ENCODE data around the gene ST13.
"Not testable (repeated sequence)": the region's sequence is repeated elsewhere in the genome, so short reads cannot be mapped to it uniquely, and the experiment has no call there.

Gene ST13

DNA sequence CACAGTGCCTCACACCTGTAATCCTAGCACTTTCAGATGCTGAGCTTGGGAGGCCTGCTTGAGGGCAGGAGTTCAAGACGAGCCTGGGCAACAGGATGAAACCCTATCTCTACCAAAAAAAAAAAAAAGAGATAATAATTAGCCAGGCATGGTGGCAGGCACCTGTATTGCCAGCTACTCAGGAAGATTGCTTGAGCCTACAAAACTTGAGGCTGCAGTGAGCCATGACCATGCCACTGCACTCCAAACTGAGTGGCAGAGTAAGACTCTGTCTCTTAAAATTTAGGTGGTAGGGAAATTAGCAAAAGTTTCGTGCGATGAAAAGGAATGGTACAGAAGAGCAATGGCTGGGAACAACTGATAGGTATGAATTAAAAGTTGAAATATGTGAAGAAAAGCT, 18.0 kb downstream of the ST13 start:
- DNase-seq (ENCODE audit: low read depth in 2 of 2), result no peak

DNA sequence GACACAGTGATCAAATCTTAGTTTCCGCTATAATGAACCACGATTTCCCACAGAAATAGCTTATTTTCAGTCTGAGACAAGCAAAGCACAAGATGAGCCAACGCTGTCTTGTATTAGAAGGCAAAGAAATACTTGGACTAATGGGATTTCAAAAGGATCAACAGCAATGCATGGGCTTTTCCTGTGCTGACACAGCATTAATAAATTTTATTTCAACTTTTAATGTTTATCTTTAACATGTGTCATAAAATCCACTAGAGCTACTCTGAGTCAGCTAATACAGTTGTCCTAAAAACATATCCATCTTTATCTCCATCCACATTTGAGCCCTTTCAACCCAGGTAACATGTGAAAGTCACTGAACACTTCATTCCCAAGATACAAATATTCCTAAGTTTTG, 21.8 kb downstream of the ST13 start:
- no peak for DNase-seq (ENCODE audit: low read depth in 2 of 2)

- DNase-seq (ENCODE audit: low read depth in 2 of 2), result no peak
Observed at GRCh38 chr22:40829131-40829530, 27.3 kb downstream of the ST13 start.

DNA sequence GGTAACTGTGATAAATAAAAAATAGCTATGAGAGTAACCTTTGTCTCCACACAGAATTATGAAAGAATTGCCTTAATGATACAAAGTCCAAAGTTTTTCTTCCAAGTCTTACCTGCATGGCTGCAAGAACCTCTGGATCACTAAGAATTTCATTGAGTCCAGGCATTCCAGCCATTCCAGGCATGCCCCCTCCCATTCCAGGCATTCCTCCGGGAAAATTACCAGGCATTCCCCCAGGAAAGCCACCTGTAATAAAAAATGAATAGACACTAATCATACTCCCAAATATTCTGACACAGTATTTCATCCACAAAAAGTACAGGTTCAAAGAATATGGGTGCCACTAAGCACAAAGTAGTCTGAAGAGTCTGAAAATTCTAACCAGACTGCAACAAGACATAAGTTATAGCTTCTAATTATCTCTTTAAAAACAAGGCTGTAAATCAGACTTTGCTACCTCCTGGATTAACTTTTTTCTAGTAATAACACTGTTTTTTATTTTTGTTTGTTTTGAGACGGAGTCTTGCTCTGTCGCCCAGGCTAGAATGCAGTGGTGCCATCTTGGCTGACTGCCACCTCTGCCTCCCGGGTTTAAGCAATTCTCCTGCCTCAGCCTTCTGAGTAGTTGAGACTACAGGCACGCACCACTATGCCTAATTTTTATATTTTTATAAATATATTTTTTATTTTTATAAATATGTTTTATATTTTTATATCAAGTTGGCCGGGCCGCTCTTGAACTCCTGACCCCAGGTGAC, 29.3 kb downstream of the ST13 start:
- no peak for DNase-seq (ENCODE audit: low read depth in 2 of 2)

DNA sequence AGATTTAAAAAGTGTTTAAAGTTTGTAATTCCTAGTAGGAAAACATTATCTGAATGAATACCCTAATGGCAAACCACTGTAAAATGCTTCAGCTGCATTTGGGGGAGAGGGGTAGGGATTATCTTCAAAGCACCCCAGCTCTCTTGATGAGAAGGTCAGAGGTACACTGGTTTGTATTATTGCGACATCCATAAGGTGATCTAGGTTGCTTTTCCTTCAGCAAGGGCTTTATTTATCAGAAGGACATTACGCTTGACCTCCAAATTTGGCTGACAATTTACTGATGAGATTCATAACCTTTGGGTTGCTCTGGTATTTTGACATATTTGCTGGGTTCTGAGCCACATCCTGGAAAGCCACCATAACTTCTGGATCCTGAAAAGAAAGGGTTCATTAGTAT, 30.1 kb downstream of the ST13 start:
- not testable (repeated sequence) for DNase-seq (ENCODE audit: low read depth in 2 of 2)

DNA sequence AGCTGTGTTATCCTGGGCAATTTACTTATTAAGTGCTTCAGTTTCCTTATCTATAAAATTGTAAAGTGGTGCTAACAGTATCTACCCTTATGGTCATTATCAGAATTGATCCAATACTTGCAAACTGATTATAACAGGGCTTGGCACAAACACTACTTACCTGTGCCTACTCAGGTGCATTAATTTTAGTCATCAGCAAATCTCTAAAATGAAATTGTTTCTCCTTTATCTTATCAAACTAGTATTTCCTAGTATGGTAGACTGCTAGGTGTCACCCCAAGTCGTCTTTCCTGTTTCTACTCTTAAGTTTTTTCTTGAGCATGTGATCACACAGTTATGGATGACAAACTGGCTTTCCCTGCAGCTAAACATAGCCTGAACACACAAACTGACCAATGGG, 33.0 kb downstream of the ST13 start:
- no peak for DNase-seq (ENCODE audit: low read depth in 2 of 2)

- no peak for DNase-seq (ENCODE audit: low read depth in 2 of 2)
Observed at GRCh38 chr22:40819599-40820140, 36.8 kb downstream of the ST13 start.

DNA sequence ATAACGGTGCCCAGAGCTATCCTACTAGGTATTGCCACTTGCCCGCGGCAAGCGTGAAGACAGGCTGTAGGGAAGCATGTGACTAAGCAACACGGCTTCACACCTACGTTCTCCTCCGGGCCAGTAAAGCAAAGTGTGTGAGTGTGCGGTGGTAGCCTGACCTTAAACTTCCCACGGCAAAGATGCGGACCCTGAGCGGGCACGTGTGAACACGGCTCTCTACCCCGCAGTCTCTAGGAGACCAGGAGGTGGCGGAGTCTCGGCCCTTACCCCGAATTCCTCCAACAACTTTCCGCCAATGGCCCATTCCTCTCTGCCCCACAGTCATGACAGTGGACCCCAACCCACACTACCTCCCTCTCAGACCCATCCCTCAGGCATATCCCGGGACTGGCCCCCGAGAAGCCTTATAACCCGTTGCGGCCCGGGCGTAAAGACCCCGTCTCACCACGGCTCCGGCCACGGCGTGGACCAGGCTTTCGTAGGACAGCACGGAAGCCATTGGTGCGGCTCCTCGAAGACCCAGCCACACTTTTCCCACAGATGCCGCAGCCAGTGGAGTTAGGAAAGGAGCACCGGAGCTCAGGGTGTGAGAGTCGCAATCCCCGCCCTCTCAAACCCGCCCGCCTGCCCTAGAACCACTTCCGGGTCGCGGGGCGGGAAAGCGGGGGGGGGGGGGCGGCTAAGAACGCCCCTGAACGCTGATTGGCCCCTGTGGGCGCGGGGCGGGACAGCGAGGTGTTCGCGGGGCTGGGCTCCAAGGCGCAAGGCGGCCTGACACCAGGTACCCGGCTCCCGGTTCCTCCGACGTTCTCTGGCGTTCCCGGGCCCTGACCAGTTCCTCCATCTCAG, 37.5 kb downstream of the ST13 start, which contains the start of gene SLC25A17:
Gene SLC25A17, minus strand, starts transcription at position 600 of the 852 bp plus-strand sequence. Its CDS starts 98 bp downstream, at position 502.
- peak; percentile 72 to 75 for DNase-seq (ENCODE audit: low read depth in 2 of 2)

GRCh38 chr22:40818192-40818746, 38.2 kb downstream of the ST13 start:
- DNase-seq (ENCODE audit: low read depth in 2 of 2), result no peak

- no peak for DNase-seq (ENCODE audit: low read depth in 2 of 2)
Observed at GRCh38 chr22:40817737-40818136, 38.7 kb downstream of the ST13 start.

GRCh38 chr22:40813912-40814315, 42.5 kb downstream of the ST13 start:
- no peak for DNase-seq (ENCODE audit: low read depth in 2 of 2)

DNA sequence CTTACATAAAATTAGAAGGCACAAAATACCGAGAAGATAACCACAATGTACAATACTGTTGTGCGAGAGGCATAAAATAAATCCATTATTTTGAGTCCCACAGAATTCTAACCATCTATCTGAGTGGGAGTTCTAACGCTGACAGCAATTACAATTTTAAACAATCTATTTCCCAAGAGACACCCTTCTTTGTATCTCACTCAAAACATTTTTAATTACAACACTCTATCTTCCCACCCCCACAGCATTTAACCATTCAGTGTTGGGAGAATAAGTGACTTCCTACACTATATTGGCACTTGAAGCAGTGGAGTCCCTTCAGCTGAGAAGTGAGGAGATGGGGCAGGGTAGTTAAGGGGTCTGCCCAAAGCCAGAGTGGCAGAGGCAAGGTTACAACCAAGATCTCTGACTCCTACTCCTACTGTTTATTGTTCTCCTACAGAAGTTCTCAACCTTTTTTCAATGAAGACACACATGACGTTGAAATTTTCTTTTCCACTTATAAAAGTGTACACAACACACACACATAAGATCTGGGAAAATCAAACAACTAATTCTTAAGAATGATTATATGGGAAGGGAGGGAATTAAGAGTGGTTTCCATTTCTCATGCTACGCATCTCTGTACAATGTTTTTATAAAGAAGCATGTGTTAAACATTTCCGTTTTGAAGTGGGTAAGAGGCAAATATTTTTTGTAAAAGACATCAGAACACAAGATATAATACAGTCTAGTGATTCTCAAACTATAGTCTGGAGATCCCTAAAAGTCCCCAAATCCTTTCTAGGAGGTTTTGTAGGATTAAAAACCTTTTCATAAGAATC, 48.2 kb downstream of the ST13 start:
- no peak for DNase-seq (ENCODE audit: low read depth in 2 of 2)

GRCh38 chr22:40806711-40807110, 49.7 kb downstream of the ST13 start:
- DNase-seq (ENCODE audit: low read depth in 2 of 2), result no peak

GRCh38 chr22:40805699-40806203, 50.7 kb downstream of the ST13 start:
- no peak for DNase-seq (ENCODE audit: low read depth in 2 of 2)

DNA sequence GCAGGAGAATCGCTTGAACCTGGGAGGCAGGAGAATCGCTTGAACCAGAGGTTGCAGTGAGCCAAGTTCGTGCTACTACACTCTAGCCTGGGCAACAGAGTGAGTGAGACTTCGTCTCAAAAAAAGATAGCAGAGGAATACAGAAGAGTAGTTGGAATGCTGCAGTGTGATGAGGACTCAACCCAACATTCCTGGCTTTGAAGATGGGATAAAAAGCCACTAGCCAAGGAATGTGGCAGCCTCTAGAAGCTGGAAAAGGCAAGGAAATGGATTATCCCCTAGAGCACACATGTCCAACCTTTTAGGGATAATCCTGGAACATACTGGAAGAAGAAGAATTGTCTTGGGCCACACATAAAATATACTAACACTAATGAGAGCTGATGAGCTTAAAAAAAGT, 51.2 kb downstream of the ST13 start:
- no peak for DNase-seq (ENCODE audit: low read depth in 2 of 2)

GRCh38 chr22:40803321-40803720, 53.1 kb downstream of the ST13 start:
- no peak for DNase-seq (ENCODE audit: low read depth in 2 of 2)

GRCh38 chr22:40799008-40799407, 57.4 kb downstream of the ST13 start:
- DNase-seq (ENCODE audit: low read depth in 2 of 2), result no peak

- DNase-seq (ENCODE audit: low read depth in 2 of 2), result no peak
Observed at GRCh38 chr22:40797427-40797826, 59.0 kb downstream of the ST13 start.

GRCh38 chr22:40792451-40792850, 64.0 kb downstream of the ST13 start:
- DNase-seq (ENCODE audit: low read depth in 2 of 2), result no peak

GRCh38 chr22:40791241-40791640, 65.2 kb downstream of the ST13 start:
- DNase-seq (ENCODE audit: low read depth in 2 of 2), result no peak

GRCh38 chr22:40789131-40789530, 67.3 kb downstream of the ST13 start:
- no peak for DNase-seq (ENCODE audit: low read depth in 2 of 2)
